AG10803 (cell line): ENCODE measurements around the gene SELENOV.

Source experiments
- DNase-seq: peaks from one replicate; pipeline ENCODE4 v3.0.0; 2010; ENCODE audit warnings: low read depth
- H3K4me3 ChIP-seq: 2 replicates; pipeline ENCODE4 v1.5.1; 2011; ENCODE audit warnings: mild to moderate bottlenecking, low read length, control low read depth
- CTCF ChIP-seq: conservative IDR thresholded peaks from 2 replicates; pipeline ENCODE4 v1.5.1; 2011; ENCODE audit warnings: mild to moderate bottlenecking, low read length, control low read depth, inconsistent platforms

The SELENOV gene

DNA sequence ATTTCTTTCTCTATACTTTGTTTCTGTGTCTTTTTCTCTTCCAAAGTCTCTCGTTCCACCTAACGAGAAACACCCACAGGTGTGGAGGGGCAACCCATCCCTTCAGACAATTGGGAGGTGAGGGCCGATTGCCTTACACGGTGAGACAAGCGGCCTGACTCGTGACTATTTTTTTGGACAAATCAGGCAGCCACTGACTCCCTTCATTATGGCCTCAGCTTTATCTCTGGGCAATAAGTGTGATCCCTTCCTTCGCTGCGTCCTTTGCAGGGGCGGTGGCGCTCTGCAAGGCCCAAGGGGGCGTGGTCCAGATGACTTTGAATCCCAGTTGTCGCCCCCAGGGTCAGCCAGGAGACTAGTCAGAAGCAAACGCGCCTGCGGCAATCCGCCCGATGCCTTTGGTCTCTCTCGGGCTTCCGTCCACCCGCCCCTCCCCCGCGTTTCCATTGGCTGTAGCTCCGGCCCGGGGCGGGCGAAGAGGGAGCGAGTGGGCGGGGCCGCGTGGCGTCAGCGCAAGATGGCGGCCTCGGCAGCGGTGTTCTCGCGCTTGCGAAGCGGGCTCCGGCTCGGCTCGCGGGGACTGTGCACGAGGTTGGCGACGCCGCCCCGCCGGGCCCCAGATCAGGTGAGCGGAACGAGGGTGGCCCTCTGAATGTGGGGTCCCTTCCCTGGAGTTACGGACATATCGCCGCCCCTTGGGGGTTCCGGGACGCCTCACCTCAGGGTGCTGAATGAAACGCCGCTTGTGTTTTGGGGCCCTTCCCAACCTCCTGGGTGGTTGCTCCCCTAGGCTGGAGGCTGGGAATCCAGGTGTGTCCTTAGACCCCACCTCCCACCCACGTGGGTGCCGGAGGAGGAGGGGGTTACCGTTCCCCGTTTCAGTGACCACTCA, 34.4 kb upstream of the SELENOV start, which contains the start of gene TIMM50:
TSS of gene TIMM50 (plus strand) at position 502 of the 892 bp plus-strand sequence. CDS start at position 518, 16 bp downstream.
- peak within 1 kb of the TSS; percentile 99 for H3K4me3 ChIP-seq
- no peak for TF ChIP-seq CTCF
- peak; percentile 89 for DNase-seq

- DNase-seq = no peak
- no peak for TF ChIP-seq CTCF
- H3K4me3 ChIP-seq = peak overlapping the region; percentile 99
Measured at GRCh38 chr19:39481229-39481545, 33.8 kb upstream of the SELENOV start.

DNA sequence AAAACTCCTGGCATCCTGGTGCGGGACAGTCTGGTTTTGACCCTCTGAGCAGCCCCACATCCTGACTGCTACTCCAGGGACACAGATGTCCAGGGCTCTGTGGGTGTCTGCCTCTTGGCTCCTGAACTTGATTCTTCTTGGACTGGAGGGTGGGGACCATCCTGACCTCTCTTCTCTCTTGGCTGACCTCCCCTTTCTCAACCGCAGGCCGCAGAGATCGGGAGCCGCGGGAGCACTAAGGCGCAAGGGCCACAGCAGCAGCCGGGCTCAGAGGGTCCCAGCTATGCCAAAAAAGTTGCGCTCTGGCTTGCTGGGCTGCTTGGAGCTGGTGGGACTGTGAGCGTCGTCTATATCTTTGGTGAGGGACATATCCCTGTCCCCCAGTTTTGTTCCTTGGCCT, 33.3 kb upstream of the SELENOV start:
- TF ChIP-seq CTCF = no peak
- no peak for DNase-seq
- H3K4me3 ChIP-seq = peak overlapping the region; percentile 99

GRCh38 chr19:39483141-39483540, 31.8 kb upstream of the SELENOV start:
- TF ChIP-seq CTCF = no peak
- DNase-seq = no peak

GRCh38 chr19:39489756-39490155, 25.2 kb upstream of the SELENOV start:
- no peak for DNase-seq
- no peak overlapping the region for H3K4me3 ChIP-seq
- no peak for TF ChIP-seq CTCF

More at GRCh38 chr19:39483141-39483540, 31.8 kb upstream of the SELENOV start:
- H3K4me3 ChIP-seq = no peak overlapping the region

DNA sequence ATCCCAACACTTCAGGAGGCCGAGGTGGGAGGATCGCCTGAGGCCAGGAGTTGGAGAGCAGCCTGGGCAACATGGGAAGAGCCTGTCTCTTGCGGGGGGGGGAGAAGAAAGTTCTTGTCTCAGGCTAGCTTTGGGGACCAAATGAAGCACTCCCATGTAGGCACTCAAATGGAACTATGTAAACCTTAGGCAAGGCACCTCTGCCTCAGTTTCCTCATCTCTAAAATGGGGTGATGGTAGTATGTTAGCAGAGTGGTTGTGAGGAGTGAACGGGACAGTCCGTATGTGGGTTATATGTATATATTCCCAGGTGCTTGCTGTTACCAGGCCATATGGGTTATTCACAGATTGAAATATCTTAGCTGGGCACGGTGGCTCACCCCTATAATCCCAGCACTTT, 22.7 kb upstream of the SELENOV start:
- TF ChIP-seq CTCF = no peak
- H3K4me3 ChIP-seq = no peak overlapping the region
- no peak for DNase-seq

DNA sequence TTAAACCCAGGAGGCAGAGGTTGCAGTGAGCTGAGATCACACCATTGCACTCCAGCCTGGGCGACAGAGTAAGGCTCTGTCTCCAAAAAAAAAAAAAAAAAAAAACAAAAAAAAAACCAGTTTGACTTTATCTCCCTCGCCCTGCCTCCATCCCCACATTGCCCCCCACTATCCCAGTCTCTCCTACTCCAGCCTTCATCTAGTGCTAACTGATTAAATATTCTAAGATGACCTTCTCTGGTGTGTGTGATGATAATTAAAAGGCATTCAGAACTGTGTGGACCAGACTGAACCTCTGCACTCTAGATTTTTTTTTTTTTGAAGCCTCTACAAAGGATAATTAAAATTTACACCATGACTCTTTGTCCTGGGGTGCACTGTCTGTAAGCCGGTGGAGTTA, 22.2 kb upstream of the SELENOV start:
- no peak overlapping the region for H3K4me3 ChIP-seq
- DNase-seq = no peak
- TF ChIP-seq CTCF = no peak
